Rectal smooth muscle tissue (tissue), 1 donor: ENCODE results near the gene DDX18.
"Not testable (repeated sequence)": the region's sequence is repeated elsewhere in the genome, so short reads cannot be mapped to it uniquely, and the experiment has no call there.

Experiments
- H3K27ac ChIP-seq: one replicate; pipeline ENCODE4 v1.7.0; 2013; ENCODE audit warnings: low read depth, low read length, inconsistent platforms
- H3K27me3 ChIP-seq: one replicate; pipeline ENCODE4 v1.7.0; 2013; ENCODE audit warnings: low read length; ENCODE audit not compliant: control insufficient read depth, insufficient read depth
- H3K36me3 ChIP-seq: one replicate; pipeline ENCODE4 v1.7.0; 2013; ENCODE audit warnings: low read length; ENCODE audit not compliant: control insufficient read depth, insufficient read depth
- H3K4me1 ChIP-seq: one replicate; pipeline ENCODE4 v1.7.0; 2013; ENCODE audit warnings: low read length; ENCODE audit not compliant: control insufficient read depth, insufficient read depth
- H3K4me3 ChIP-seq: one replicate; pipeline ENCODE4 v1.7.0; 2013; ENCODE audit warnings: low read length
- H3K9ac ChIP-seq: one replicate; pipeline ENCODE4 v1.7.0; 2013; ENCODE audit warnings: low read length

Gene DDX18

GRCh38 chr2:117812443-117812842, 2.0 kb upstream of the DDX18 start:
- H3K36me3 ChIP-seq = no peaks in the 10 kb centered on the region
- H3K27ac ChIP-seq = no peak overlapping the region
- no peak overlapping the region for H3K9ac ChIP-seq
- H3K27me3 ChIP-seq = no peaks in the 10 kb centered on the region
- no peak overlapping the region for H3K4me3 ChIP-seq
- peaks cover 5% of the 10 kb centered on the region for H3K4me1 ChIP-seq

- Histone ChIP-seq H3K4me1 (peaks cover 5% of the 10 kb centered on the region), H3K4me3 (peak overlapping the region; percentile 22), H3K9ac (no peak overlapping the region), H3K27me3 (no peaks in the 10 kb centered on the region), H3K27ac (no peak overlapping the region), H3K36me3 (peaks cover 11% of the 10 kb centered on the region)
Measured at GRCh38 chr2:117815946-117816345, 1.5 kb downstream of the DDX18 start.

- no peak overlapping the region for H3K9ac ChIP-seq
- H3K36me3 ChIP-seq = peaks cover 31% of the 10 kb centered on the region
- no peak overlapping the region for H3K4me3 ChIP-seq
- peaks cover 5% of the 10 kb centered on the region for H3K4me1 ChIP-seq
- no peak overlapping the region for H3K27ac ChIP-seq
- no peaks in the 10 kb centered on the region for H3K27me3 ChIP-seq
Measured at GRCh38 chr2:117818921-117819320, 4.4 kb downstream of the DDX18 start.

DNA sequence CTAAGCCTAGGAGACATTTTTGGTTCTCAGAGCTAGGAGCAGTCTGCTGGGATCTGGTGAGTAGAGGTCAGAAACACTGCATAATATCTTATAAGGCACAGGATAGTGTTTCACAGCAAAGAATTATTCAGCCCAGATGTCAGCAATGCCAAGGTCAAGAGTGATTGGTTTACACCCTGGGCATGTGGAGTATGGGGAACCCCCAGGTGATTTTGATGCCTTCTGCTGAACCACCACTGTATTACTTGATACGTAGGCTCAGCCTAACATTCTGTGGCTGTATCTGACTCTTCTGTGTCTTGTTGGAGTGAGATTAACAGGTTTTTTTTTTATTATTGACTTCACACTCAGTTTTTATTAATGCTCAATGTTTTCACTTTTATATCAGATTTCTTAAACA, 6.0 kb downstream of the DDX18 start:
- Histone ChIP-seq H3K36me3 (peaks cover 39% of the 10 kb centered on the region), H3K9ac (no peak overlapping the region), H3K4me3 (no peak overlapping the region), H3K27me3 (no peaks in the 10 kb centered on the region), H3K27ac (no peak overlapping the region), H3K4me1 (peaks cover 5% of the 10 kb centered on the region)

DNA sequence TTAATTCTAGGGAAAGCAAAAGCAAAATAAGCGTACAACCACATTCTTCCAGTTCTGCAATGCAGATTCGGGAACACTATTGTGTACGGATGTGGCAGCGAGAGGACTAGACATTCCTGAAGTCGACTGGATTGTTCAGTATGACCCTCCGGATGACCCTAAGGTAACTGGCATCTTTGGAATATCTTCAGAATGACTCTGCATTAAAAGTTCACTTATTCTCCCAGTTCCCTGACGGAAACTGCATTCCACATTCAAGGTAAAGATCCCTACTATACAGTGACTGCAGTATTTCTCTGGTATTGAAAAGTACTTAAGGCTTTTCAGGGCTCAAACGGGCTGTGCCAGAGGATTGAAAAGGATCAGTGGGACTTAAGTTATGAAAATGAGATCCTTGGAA, 10.9 kb downstream of the DDX18 start:
- no peak overlapping the region for H3K4me3 ChIP-seq
- no peak overlapping the region for H3K9ac ChIP-seq
- H3K27me3 ChIP-seq = no peaks in the 10 kb centered on the region
- H3K4me1 ChIP-seq = no peaks in the 10 kb centered on the region
- H3K27ac ChIP-seq = no peak overlapping the region
- peaks cover 62% of the 10 kb centered on the region for H3K36me3 ChIP-seq

DNA sequence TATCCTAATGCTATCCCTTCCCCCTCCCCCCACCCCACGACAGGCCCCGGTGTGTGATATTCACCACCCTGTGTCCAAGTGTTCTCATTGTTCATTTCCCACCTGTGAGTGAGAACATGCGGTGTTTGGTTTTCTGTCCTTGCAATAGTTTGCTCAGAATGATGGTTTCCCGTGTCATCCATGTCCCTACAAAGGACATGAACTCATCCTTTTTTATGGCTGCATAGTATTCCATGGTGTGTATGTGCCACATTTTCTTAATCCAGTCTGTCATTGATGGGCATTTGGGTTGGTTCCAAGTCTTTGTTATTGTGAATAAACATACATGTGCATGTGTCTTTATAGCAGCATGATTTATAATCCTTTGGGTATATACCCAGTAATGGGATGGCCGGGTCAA, 13.0 kb downstream of the DDX18 start:
- not testable (repeated sequence) for H3K4me1 ChIP-seq, H3K27ac ChIP-seq, H3K9ac ChIP-seq, H3K27me3 ChIP-seq, H3K4me3 ChIP-seq
- peaks cover 46% of the 10 kb centered on the region for H3K36me3 ChIP-seq

- Histone ChIP-seq H3K36me3 (peaks cover 44% of the 10 kb centered on the region), H3K4me3 (no peak overlapping the region), H3K4me1 (no peaks in the 10 kb centered on the region), H3K9ac (no peak overlapping the region), H3K27me3 (no peaks in the 10 kb centered on the region), H3K27ac (no peak overlapping the region)
Measured at GRCh38 chr2:117828870-117829269, 14.4 kb downstream of the DDX18 start.

GRCh38 chr2:117832332-117832731, 17.8 kb downstream of the DDX18 start:
- Histone ChIP-seq H3K27ac (no peak overlapping the region), H3K9ac (no peak overlapping the region), H3K36me3 (peaks cover 20% of the 10 kb centered on the region), H3K4me1 (peaks cover 8% of the 10 kb centered on the region), H3K27me3 (no peaks in the 10 kb centered on the region), H3K4me3 (no peak overlapping the region)

GRCh38 chr2:117832905-117833613, 18.6 kb downstream of the DDX18 start:
- no peak overlapping the region for H3K27ac ChIP-seq
- no peak overlapping the region for H3K4me3 ChIP-seq
- H3K27me3 ChIP-seq = no peaks in the 10 kb centered on the region
- H3K36me3 ChIP-seq = peaks cover 20% of the 10 kb centered on the region
- peaks cover 8% of the 10 kb centered on the region for H3K4me1 ChIP-seq
- no peak overlapping the region for H3K9ac ChIP-seq

- Histone ChIP-seq H3K4me1 (peaks cover 8% of the 10 kb centered on the region), H3K36me3 (peaks cover 14% of the 10 kb centered on the region), H3K27ac (no peak overlapping the region), H3K9ac (no peak overlapping the region), H3K4me3 (no peak overlapping the region), H3K27me3 (no peaks in the 10 kb centered on the region)
Measured at GRCh38 chr2:117833911-117834310, 19.4 kb downstream of the DDX18 start.

GRCh38 chr2:117834992-117835391, 20.5 kb downstream of the DDX18 start:
- Histone ChIP-seq H3K27ac (no peak overlapping the region), H3K4me1 (peaks cover 8% of the 10 kb centered on the region), H3K36me3 (peaks cover 3% of the 10 kb centered on the region), H3K4me3 (no peak overlapping the region), H3K27me3 (no peaks in the 10 kb centered on the region), H3K9ac (no peak overlapping the region)

DNA sequence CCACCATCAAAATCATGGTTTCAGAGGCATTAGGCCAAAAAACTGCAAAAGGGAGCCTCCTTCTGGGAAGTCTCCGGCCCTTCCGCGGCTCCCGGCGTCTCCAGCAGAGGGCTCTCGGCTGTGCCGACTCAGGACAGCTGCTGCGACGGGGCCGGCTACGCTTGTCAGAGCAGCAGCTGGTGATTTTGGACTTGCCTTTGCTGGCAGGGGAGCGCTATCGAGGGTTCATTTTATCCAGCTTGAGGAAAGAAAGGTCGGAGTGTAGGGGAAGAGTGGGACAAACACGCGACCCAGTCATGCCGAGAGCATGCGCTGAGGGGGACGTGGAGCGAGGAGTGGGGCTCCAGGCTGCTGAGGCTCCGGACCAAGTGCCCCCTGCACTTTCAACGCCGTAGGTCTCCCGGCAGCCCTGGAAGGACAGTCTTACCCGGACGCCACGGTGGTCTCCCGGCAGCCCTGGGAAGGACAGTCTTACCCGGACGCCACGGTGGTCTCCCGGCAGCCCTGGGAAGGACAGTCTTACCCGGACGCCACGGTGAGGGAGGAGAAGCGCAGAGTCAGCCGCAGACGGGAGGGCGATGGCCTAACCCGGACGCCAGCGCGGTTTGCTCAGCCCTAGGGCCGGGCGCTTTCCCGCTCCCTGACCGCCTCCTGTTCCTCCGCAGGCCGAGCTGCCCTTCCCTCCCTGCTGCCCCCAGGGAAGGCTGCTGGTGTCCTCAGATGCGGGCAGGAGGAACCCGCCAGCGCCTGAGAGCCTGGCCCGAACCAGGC, 21.7 kb downstream of the DDX18 start:
- Histone ChIP-seq H3K27me3 (no peaks in the 10 kb centered on the region), H3K9ac (no peak overlapping the region), H3K27ac (peak overlapping the region; percentile 33), H3K4me3 (peak overlapping the region; percentile 68), H3K36me3 (peaks cover 3% of the 10 kb centered on the region), H3K4me1 (peaks cover 8% of the 10 kb centered on the region)

GRCh38 chr2:117845304-117845703, 30.8 kb downstream of the DDX18 start:
- peaks cover under 1% of the 10 kb centered on the region for H3K27me3 ChIP-seq
- no peak overlapping the region for H3K9ac ChIP-seq
- H3K27ac ChIP-seq = no peak overlapping the region

More at GRCh38 chr2:117845304-117845703, 30.8 kb downstream of the DDX18 start:
- Histone ChIP-seq H3K4me1 (no peaks in the 10 kb centered on the region), H3K4me3 (no peak overlapping the region), H3K36me3 (no peaks in the 10 kb centered on the region)
